Right lobe of liver (tissue), 6 donors: ENCODE data around the gene KRTAP10-9. TPM values are rescaled to one million over a fixed set of nuclear protein-coding genes. Genes with fewer than 3 reads are reported as not detected.
"Not testable (repeated sequence)": the region's sequence is repeated elsewhere in the genome, so short reads cannot be mapped to it uniquely, and the experiment has no call there.

Experiments used
- ATAC-seq, 4 donors: fragments of 200-7000 bp; cut with Tn5 transposase; one replicate each; pipeline ENCODE4 v1.9.1; 2020; ENCODE audit warnings: mild to moderate bottlenecking in 4 of 4, moderate library complexity in 4 of 4
- DNase-seq, 3 donors: peaks; one replicate each; pipeline ENCODE4 v3.0.0-alpha.2; 2020
- H3K27ac ChIP-seq, 3 donors: fragments of 200-600 bp; one replicate each; pipeline ENCODE4 v1.8.0; 2022
- H3K27me3 ChIP-seq, 2 donors: fragments of 200-600 bp; one replicate each; pipeline ENCODE4 v1.8.0; 2022
- H3K36me3 ChIP-seq, 4 donors: fragments of 200-600 bp; sonication (generic) in 1 of 4; one replicate each; pipeline versions ENCODE4 v1.5.1 to v1.8.0; 2017 to 2022; ENCODE audit warnings: control low read depth in 1 of 4
- H3K4me1 ChIP-seq, 4 donors: fragments of 200-600 bp; sonication (generic) in 1 of 4; one replicate each; pipeline versions ENCODE4 v1.5.1 to v1.8.0; 2017 to 2022; ENCODE audit warnings: control low read depth in 1 of 4
- H3K4me3 ChIP-seq, 3 donors: fragments of 200-600 bp; one replicate each; pipeline ENCODE4 v1.8.0; 2022
- H3K9me3 ChIP-seq, 4 donors: fragments of 200-600 bp; sonication (generic) in 1 of 4; one replicate each; pipeline versions ENCODE4 v1.5.1 to v1.8.0; 2017 to 2022; ENCODE audit warnings: control low read depth in 1 of 4
- CTCF ChIP-seq, 4 donors: fragments of 200-600 bp in 3 of 4; fragments of 450-650 bp in 1 of 4; IDR thresholded peaks; one replicate each; pipeline versions ENCODE4 v1.5.1 to v1.8.0; 2016 to 2022; ENCODE audit warnings: antibody characterized with exemption in 4 of 4, mild to moderate bottlenecking in 2 of 4
- POLR2A ChIP-seq: fragments of 450-650 bp; IDR thresholded peaks from one replicate; pipeline ENCODE4 v1.6.1; 2017; ENCODE audit warnings: antibody characterized with exemption, mild to moderate bottlenecking
- WGBS: methylation state at CpG from one replicate; pipeline ENCODE4 v1.1.6; 2018; ENCODE audit warnings: low coverage, low lambda C conversion rate; ENCODE audit not compliant: insufficient coverage; ENCODE audit errors: missing lambda C conversion rate; 5-methylcytosine and 5-hydroxymethylcytosine counted together
- intact Hi-C, 2 donors: fragments of 100-400 bp; cut with DNase I; formaldehyde crosslinking; loops; one replicate each; pipeline versions ENCODE4 v1.11.2 to v1.14.1; 2022
- total RNA-seq, 6 experiments: library from RNA; depleted of rRNA in 2 of 6; stranded (reverse); fragments of >200 nt in 2 of 6; fragmentation: NEBNext Ultra II Directional in 3 of 6; extraction: Animal tissue kit (Norgen Biotek cat#: 25700) in 3 of 6; gene quantifications; one replicate each; pipeline versions ENCODE4 v1.1.0 to v1.2.4, GENCODE V29; 2016 to 2023
- donor health status: DM: no; HTN: yes; CAD: no.
- donor health status: DM: no; HTN: no; CAD: no.
- donor health status: DM: no; HTN: no; CAD: no.
- donor health status: DM: no; HTN: yes; CAD: no.
- donor health status: DM: no; HTN: yes; CAD: no.

Gene KRTAP10-9
- total RNA-seq, 6 experiments from 2014 or later = not detected

- 69% methylated on average over 14 of the region's 14 CpGs for WGBS
- H3K4me1 ChIP-seq = no peaks in the 10 kb centered on the region
- no peak overlapping the region for H3K27ac ChIP-seq
- DNase-seq (no peak), ATAC-seq (no peak)
- peaks cover 0 to 5% (median 2%) of the 10 kb centered on the region in 4 donors for H3K9me3 ChIP-seq
- no peaks in the 10 kb centered on the region for H3K27me3 ChIP-seq
- no peak for TF ChIP-seq CTCF (IDR thresholded peaks at IDR 0.05)
- TF ChIP-seq POLR2A = no peak
- intact Hi-C loops = no loop called here
- no peak overlapping the region for H3K4me3 ChIP-seq
- H3K36me3 ChIP-seq = no peaks in the 10 kb centered on the region
Observed at GRCh38 chr21:44643741-44644310, 16.9 kb downstream of the KRTAP10-9 start.

- ATAC-seq (no peak), DNase-seq (no peak)
- Histone ChIP-seq H3K36me3 (no peaks in the 10 kb centered on the region), H3K27me3 (no peaks in the 10 kb centered on the region), H3K27ac (no peak overlapping the region), H3K9me3 (peaks cover 0 to 5% (median 2%) of the 10 kb centered on the region in 4 donors), H3K4me3 (no peak overlapping the region), H3K4me1 (no peaks in the 10 kb centered on the region)
- 88% methylated on average over 2 of the region's 2 CpGs for WGBS
- TF ChIP-seq CTCF (IDR thresholded peaks at IDR 0.05) (no peak), POLR2A (no peak)
- intact Hi-C loops = no loop called here
Observed at GRCh38 chr21:44644878-44645277, 18.0 kb downstream of the KRTAP10-9 start.

- H3K27me3 ChIP-seq, H3K4me1 ChIP-seq, ATAC-seq, DNase-seq, H3K27ac ChIP-seq, intact Hi-C loops, H3K36me3 ChIP-seq, H3K9me3 ChIP-seq, H3K4me3 ChIP-seq: not testable (repeated sequence)
- 61% methylated on average over 5 of the region's 21 CpGs for WGBS
Observed at GRCh38 chr21:44646366-44647221, 19.7 kb downstream of the KRTAP10-9 start, which contains the start of gene KRTAP10-11. Gene KRTAP10-11 (plus strand): TSS chr21:44646414. CDS start chr21:44646459, 45 bp downstream.

GRCh38 chr21:44647222-44647552 lies 20.3 kb downstream of the KRTAP10-9 start:
- no peaks in the 10 kb centered on the region for H3K36me3 ChIP-seq
- H3K4me1 ChIP-seq = no peaks in the 10 kb centered on the region
- H3K9me3 ChIP-seq = peaks cover 0 to 5% (median 2%) of the 10 kb centered on the region in 4 donors
- H3K27ac ChIP-seq = no peak overlapping the region
- TF ChIP-seq POLR2A (no peak), CTCF (IDR thresholded peaks at IDR 0.05) (no peak)
- 54% methylated on average over 6 of the region's 8 CpGs for WGBS
- no peaks in the 10 kb centered on the region for H3K27me3 ChIP-seq
- ATAC-seq (no peak), DNase-seq (no peak)
- H3K4me3 ChIP-seq = no peak overlapping the region
- intact Hi-C loops = no loop called here
